ENCODE results near the gene ZNF418. TPM values are rescaled to one million over a fixed set of nuclear protein-coding genes. Genes with fewer than 3 reads are reported as not detected.
"Not testable (repeated sequence)": the region's sequence is repeated elsewhere in the genome, so short reads cannot be mapped to it uniquely, and the experiment has no call there.

Gene ZNF418
- total RNA-seq, 2 donors from 2014 or later: 1.1 to 5.3 TPM

DNA sequence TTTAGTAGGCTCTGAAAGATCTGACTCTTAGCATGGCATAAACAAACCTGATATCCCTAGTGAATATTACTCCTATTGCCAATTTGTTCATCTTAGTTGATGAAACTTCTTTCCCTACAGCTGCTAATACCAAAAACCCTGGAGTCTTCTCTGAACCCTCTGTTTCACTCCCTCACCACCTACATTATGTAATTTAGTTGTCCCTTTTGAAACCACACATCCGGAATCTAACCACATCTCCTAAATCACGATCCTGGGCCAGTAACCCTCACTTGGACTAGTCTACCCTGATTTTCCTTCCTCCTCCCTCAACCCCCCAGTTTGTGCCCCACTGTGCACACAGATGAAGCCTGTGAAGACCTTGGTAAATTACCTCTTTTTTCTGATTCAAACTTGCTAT lies 11.1 kb upstream of the ZNF418 start:
- peak overlapping the region; percentile 89 for H3K4me3 ChIP-seq
- H3K36me3 ChIP-seq: peaks cover 9% of the 10 kb centered on the region
- H3K4me1 ChIP-seq: no peaks in the 10 kb centered on the region
- intact Hi-C loops (cut with DNase I): no loop called here
- H3K27me3 ChIP-seq: no peaks in the 10 kb centered on the region
- no peaks in the 10 kb centered on the region for H3K9me3 ChIP-seq
- no peak overlapping the region for H3K27ac ChIP-seq
- no peak overlapping the region for H3K9ac ChIP-seq (ENCODE audit: low read depth in 2 of 2, low read length in 2 of 2)
- no peak for DNase-seq
- TF ChIP-seq, protein P1, sequence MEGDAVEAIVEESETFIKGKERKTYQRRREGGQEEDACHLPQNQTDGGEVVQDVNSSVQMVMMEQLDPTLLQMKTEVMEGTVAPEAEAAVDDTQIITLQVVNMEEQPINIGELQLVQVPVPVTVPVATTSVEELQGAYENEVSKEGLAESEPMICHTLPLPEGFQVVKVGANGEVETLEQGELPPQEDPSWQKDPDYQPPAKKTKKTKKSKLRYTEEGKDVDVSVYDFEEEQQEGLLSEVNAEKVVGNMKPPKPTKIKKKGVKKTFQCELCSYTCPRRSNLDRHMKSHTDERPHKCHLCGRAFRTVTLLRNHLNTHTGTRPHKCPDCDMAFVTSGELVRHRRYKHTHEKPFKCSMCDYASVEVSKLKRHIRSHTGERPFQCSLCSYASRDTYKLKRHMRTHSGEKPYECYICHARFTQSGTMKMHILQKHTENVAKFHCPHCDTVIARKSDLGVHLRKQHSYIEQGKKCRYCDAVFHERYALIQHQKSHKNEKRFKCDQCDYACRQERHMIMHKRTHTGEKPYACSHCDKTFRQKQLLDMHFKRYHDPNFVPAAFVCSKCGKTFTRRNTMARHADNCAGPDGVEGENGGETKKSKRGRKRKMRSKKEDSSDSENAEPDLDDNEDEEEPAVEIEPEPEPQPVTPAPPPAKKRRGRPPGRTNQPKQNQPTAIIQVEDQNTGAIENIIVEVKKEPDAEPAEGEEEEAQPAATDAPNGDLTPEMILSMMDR (IDR thresholded peaks at IDR 0.05): no peak

- no peaks in the 10 kb centered on the region for H3K9me3 ChIP-seq
- H3K4me1 ChIP-seq: no peaks in the 10 kb centered on the region
- TF ChIP-seq, protein P1 (IDR thresholded peaks at IDR 0.05): no peak
- no peak for DNase-seq
- no peak overlapping the region for H3K27ac ChIP-seq
- H3K27me3 ChIP-seq: no peaks in the 10 kb centered on the region
- H3K4me3 ChIP-seq: no peak overlapping the region
- intact Hi-C loops (cut with DNase I): no loop called here
- H3K36me3 ChIP-seq: peaks cover 9% of the 10 kb centered on the region
- no peak overlapping the region for H3K9ac ChIP-seq (ENCODE audit: low read depth in 2 of 2, low read length in 2 of 2)
Measured at GRCh38 chr19:57941593-57941992, 6.4 kb upstream of the ZNF418 start.

- no peak overlapping the region for H3K4me3 ChIP-seq
- intact Hi-C loops (cut with DNase I): no loop called here
- no peaks in the 10 kb centered on the region for H3K4me1 ChIP-seq
- no peak for DNase-seq
- no peaks in the 10 kb centered on the region for H3K9me3 ChIP-seq
- H3K27ac ChIP-seq: no peak overlapping the region
- H3K9ac ChIP-seq (ENCODE audit: low read depth in 2 of 2, low read length in 2 of 2): no peak overlapping the region
- no peaks in the 10 kb centered on the region for H3K36me3 ChIP-seq
- no peaks in the 10 kb centered on the region for H3K27me3 ChIP-seq
- TF ChIP-seq, protein P1 (IDR thresholded peaks at IDR 0.05): no peak
Measured at GRCh38 chr19:57935731-57936130, 529 bp upstream of the ZNF418 start.

DNA sequence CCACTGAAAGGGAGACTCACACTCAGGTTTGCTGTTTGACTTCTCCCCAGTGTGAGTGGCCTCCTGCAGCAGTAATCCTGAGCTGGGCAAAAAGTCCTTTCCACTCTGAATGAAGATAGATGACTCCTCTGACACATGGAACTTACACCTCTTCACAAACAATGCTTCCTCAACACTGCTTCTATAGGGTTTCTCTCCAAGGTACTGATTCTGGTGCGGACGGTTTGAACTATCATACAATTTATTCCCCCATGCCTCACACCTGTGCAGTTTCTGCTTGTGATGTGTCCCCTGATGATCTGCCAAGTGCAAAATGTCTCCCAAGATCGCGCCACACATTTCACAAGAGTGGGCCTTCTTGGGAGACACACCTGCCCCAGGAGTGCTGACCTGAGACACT lies 7.6 kb downstream of the ZNF418 start:
- H3K9ac ChIP-seq (ENCODE audit: low read depth in 2 of 2, low read length in 2 of 2): no peak overlapping the region
- no peaks in the 10 kb centered on the region for H3K36me3 ChIP-seq
- H3K27ac ChIP-seq: no peak overlapping the region
- intact Hi-C loops (cut with DNase I): no loop called here
- DNase-seq: no peak
- H3K27me3 ChIP-seq: no peaks in the 10 kb centered on the region
- no peaks in the 10 kb centered on the region for H3K9me3 ChIP-seq
- TF ChIP-seq, protein P1 (IDR thresholded peaks at IDR 0.05): no peak
- H3K4me1 ChIP-seq: no peaks in the 10 kb centered on the region
- no peak overlapping the region for H3K4me3 ChIP-seq

GRCh38 chr19:57916168-57916995 lies 18.8 kb downstream of the ZNF418 start, which contains the start of gene ZNF417:
ZNF417 (minus strand) TSS chr19:57916592; CDS start chr19:57916411, 181 bp downstream.
- peak within 1 kb of the TSS; percentile 97 for H3K4me3 ChIP-seq
- H3K9ac ChIP-seq (ENCODE audit: low read depth in 2 of 2, low read length in 2 of 2): peak within 1 kb of the TSS; percentile 74 to 76
- peak; percentile 91 for DNase-seq
- intact Hi-C loops (cut with DNase I); H3K27me3 ChIP-seq; H3K9me3 ChIP-seq; H3K4me1 ChIP-seq; H3K36me3 ChIP-seq: not testable (repeated sequence)
- peak within 1 kb of the TSS; percentile 53 for H3K27ac ChIP-seq

GRCh38 chr19:57914531-57914930 lies 20.7 kb downstream of the ZNF418 start:
- Histone ChIP-seq H3K9me3 (no peaks in the 10 kb centered on the region), H3K36me3 (no peaks in the 10 kb centered on the region), H3K4me3 (no peak overlapping the region), H3K27me3 (no peaks in the 10 kb centered on the region), H3K4me1 (no peaks in the 10 kb centered on the region), H3K27ac (no peak overlapping the region), H3K9ac (ENCODE audit: low read depth in 2 of 2, low read length in 2 of 2) (no peak overlapping the region)
- intact Hi-C loops (cut with DNase I): no loop called here
- TF ChIP-seq, protein P1 (IDR thresholded peaks at IDR 0.05): no peak
- no peak for DNase-seq

All from colonic mucosa (tissue), 4 donors.